MM.1S (cell line): ENCODE measurements around the gene HIVEP1.

Source experiments
- CTCF ChIP-seq: fragments of 300-600 bp; sonication (generic); IDR thresholded peaks from 2 replicates; pipeline ENCODE4 v1.5.1; 2016; ENCODE audit warnings: antibody characterized with exemption, low read length, mixed read lengths
- EZH2 ChIP-seq: fragments of 300-600 bp; sonication (generic); optimal IDR thresholded peaks from 2 replicates; pipeline ENCODE3; 2017; ENCODE audit warnings: low read depth, mild to moderate bottlenecking, antibody characterized with exemption, low read length, mixed read lengths

- TF ChIP-seq CTCF (no peak), EZH2 (no peak)
These were observed 24.7 kb upstream of the HIVEP1 start for GRCh38 chr6:11987386-11987785.
